GM19324 (cell line): ENCODE results near the gene PTPRR.

Source experiments
- ATAC-seq: cut with Tn5 transposase; IDR thresholded peaks from one replicate; pipeline ENCODE4 v1.9.1; 2021; ENCODE audit warnings: mild to moderate bottlenecking, moderate library complexity; ENCODE audit not compliant: unreplicated experiment, low FRiP score

The PTPRR gene

GRCh38 chr12:70660002-70660604 lies 260.4 kb downstream of the PTPRR start:
- ATAC-seq = no peak

DNA sequence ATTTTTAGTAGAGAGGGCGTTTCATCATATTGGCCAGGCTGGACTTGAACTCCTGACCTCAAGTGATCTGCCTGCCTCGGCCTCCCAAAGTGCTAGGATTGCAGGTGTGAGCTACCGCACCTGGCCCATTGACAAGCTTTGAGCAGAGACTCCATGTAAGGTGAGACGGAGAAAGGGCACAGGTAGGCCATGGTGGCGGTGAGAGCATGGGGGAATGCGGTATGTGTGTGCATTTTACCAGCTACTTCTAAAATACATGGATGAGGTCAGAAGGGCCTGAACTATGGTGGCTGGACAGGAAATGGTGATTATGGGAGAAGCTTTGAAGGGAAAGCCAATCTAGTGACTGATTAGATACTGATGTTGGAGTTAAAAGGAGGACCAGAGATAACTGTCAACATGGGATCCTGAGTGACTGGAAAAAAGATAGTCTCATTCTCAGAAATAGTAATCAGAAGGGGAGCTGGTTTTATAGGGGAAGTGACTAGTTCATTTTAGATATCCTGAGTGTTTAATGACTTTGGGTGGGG lies 261.4 kb downstream of the PTPRR start:
- ATAC-seq = no peak

- no peak for ATAC-seq
These were observed 262.8 kb downstream of the PTPRR start for GRCh38 chr12:70657616-70658286.

DNA sequence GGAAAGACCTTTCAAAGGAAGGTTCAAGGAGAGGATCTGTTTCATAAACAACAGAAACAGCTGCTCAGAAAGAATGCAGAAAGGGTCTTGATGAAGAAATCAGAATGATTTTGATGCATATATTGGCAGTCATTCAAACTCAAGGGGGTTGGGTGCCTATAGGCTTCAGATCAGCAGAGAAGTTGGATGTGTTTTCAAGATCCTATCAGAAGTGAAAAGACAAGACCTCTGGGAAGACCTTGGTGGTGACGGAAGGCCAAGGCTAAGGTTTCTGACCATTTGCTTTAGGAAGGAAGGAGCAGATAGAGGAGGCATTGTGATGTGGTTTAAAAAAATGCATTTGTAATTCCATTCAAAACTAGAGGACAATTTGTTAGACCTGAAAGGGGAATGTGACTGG lies 268.1 kb downstream of the PTPRR start:
- ATAC-seq = no peak

DNA sequence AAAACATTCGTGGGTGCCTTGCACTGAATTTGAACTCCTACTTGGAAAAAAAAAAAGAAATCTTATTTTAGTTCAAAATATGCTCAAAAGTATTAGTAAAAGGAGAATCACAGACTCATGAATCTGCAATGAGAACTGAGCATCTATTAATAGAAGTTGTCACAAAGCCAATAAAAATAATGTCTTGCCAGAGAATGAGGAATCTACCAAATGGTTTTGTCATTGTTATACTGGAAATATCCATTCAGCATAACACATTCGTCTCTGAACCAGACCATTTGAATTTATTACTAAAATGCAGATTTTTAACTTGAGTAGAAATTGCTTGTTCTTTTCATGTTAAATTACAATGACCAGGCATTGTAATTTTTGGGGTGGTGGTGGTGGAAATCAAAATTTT lies 271.7 kb downstream of the PTPRR start:
- no peak for ATAC-seq

GRCh38 chr12:70648191-70648590 lies 272.3 kb downstream of the PTPRR start:
- ATAC-seq = no peak

- no peak for ATAC-seq
These were observed 273.7 kb downstream of the PTPRR start for GRCh38 chr12:70646850-70647249.

DNA sequence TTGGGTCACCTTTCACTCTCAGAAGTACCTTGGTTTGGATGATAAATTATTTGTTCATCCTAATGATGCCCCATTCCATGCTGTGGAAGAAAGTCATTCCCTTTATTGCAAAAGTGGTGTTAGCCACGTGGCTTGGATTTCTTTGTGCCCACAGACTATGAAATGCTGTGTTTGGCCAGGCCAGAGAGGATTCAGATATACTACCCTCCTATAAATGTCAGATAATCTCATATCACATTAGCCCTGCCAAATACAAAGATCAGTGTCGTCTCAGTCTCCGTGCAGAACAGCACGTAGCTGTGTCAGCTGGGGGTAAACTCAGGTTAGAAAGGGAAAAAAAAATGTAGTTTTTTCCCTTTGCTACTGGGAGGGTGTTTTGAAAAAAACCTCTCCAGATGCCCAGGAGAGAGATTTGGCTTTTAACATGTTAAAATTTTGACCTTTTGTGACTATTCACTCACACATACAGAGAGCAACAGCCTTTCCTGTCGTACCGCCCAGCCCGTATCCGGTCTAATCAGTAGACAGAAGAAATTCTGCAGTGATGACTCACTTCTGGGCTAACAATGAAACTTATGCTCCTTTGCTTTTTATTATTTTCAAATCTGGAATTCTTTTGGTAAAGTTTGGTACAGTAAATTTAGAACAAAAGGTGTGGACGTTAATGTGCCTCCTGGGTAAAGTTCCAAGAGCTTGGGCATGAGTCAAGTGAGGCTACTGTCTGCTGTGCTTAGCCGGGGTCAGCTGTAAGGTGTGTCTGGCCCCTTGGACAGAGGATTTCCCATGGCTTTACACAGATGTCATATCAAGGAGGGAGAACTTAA lies 274.8 kb downstream of the PTPRR start:
- no peak for ATAC-seq

GRCh38 chr12:70644861-70645260 lies 275.7 kb downstream of the PTPRR start:
- no peak for ATAC-seq

DNA sequence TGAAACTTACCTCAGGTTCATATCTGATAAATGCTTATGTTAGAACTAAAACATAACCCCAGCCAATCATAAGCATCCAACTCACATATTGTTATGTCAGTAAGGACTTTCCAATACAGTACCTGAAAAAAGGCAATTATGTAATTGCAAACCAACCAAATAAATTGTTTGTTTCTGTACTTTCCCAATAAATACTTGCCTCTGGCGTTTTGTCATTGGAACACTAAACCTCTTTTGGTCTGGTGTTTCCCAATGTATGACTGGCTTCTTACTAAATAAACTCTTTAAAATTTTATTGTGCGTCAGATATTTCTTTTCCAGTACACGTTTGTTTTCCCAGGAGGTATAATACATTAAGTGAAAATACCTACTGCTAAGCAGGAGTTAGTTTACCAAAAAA lies 276.6 kb downstream of the PTPRR start:
- no peak for ATAC-seq

GRCh38 chr12:70641691-70642090 lies 278.8 kb downstream of the PTPRR start:
- ATAC-seq = no peak

DNA sequence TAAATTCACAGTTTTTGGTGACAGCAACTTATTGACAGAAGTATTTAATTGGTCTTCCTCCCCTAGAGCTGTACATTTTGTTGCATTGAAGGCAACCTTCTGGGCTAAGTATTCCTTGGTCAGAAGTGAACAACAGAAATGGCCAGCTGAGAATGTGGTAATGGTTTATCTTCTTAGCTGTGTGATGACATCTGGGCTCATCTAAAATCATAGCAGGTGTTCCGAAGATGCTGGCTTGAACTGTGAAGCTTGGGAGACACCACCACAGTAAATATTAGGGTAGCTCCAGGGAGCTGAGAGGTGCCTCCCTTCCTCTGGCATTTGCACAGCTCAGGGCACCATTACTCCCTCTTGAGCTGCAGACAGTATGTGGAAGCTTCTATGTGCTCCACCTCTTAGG lies 279.6 kb downstream of the PTPRR start:
- ATAC-seq = no peak

- ATAC-seq = no peak
These were observed 281.0 kb downstream of the PTPRR start for GRCh38 chr12:70639535-70639934.

DNA sequence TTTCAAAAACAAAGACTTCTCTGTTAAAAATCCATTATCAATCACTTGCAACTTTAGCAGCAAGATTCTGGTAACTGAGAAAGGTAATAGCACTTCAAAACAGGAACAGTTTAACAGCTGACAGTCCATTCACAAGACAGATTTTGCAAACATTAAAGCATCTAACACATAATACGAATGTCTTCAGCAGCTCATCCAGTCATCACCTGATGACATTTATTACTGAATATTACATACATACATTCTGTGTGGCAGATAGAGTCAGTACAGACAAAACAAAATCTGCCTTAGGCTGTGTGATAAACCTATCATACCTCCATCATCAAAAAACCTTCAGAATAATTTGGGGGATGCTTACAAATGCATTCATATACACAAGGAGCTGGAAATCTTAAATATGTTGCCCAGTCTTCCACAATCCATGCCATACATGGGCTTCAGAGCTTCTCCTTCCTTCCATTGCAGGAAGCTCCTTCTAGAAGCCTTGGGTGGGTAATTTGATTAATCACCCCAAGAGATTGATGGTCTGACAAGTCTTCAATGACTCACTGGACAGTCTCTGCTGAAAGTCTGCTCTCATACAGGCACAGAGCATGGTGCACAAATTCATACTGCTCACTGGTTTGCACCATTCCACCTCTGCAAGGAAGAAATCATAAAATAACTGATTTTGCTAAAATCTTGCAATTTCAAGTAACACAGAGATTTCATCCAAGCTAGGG lies 281.7 kb downstream of the PTPRR start:
- ATAC-seq = no peak

DNA sequence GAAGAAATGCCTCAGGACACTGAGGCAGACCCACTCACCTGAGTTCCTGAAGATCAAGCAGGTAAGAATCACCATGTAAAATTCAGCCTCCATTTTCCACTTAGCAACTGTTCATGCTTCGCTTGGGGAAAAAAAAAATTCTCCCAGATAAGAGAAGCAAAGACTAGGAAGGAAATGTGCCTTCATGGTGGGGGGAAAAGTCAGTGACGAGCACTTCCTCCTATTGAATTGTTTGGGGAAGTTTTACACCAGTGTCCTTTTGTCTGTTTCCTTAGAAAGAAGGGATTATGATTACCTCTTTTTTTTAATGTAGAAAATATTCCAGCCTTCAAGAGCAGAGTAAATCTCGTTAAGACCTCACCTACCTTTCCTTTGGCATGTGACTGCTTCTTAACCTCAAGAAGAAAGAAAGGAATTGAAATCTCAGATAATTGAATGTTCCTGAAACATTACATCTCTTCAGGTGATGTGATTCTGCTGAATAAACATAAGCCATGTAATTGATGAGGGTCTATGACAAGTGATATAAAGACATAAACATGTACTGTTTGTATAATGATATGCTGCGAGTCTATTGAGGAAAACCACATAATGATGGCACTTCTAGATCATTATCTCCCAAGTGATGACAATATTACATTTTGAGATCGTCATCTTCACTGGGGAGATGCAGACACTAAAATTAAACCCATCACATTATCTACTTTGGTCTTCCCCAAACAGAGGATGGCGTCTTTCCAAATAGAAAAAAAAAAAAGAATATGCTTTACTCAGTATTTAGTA lies 283.0 kb downstream of the PTPRR start, which contains the start of gene PTPRB:
PTPRB (minus strand) TSS at position 127 of the 783 bp plus-strand sequence; CDS start at position 93, 34 bp downstream.
- ATAC-seq = no peak

DNA sequence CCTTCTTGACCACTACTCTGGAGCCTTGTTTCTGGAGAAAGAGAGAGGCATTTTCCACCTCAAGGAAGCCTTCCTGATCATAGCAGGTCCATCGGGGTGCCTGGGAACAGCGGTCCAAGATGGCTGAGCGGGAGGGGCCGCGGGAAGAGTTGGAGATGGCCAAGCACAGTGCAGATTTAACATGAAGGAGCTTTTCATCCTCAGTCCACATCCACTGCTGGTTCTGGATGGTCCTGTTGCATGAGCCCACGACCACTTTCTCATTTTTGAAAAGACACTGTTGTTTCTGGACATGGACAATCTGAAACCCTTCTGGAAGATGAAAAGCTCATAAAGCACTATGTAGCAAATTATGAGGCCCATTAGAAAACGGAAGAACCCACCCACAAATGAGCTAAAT lies 284.8 kb downstream of the PTPRR start:
- ATAC-seq = no peak

DNA sequence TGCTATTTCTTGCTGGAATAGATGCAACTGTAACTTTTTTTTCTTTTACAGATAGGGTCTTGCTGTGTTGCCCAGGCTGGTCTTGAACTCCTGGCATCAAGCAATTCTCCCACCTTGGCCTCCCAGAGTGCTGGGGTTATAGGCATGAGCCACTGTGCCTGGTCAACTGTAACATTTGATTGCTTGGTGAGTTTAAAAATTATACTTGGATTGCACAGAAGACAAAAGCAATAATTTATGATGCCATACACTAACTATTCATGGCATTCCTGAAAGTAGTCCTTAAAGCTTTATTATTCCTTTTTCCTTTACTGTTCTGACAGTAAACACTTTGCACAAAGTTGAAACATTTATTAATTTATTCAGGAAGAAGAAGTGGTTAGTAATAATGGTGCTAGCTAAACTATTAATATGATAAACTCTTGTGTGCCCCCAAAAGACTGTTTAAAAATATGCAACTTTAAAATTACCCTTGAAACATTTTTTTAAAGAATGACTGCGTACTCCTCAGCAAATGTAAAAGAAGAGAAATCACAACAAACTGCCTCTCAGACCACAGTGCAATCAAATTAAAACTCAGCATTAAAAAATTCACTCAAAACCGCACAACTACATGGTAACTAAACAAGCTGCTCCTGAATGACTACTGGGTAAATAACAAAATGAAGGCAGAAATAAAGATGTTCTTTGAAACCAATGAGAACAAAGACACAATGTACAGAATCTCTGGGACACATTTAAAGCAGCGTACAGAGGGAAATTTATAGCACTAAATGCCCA lies 291.6 kb downstream of the PTPRR start:
- no peak for ATAC-seq

DNA sequence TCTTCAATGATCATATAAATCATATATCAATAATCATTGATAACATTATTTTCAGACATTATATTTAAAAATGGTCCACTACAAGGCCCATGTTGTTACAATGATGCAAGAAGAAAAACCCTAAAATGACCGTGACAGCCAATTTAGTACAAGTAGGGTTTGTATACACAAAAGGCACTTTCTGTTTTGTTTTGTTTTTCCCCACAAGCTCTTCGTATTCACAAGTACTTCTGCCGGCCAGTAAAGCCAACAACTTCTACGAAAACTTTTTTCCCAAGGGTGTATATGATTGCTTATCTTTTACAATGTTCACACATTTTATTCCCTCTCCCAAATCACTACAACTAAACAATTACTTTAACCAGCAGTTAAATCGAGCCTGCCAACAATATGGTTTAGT lies 292.9 kb downstream of the PTPRR start:
- no peak for ATAC-seq

- ATAC-seq = no peak
These were observed 294.4 kb downstream of the PTPRR start for GRCh38 chr12:70626180-70626579.
